Suprapubic skin (tissue), 4 donors: ENCODE data around the gene ENOX2. TPM values are rescaled to one million over a fixed set of nuclear protein-coding genes. Genes with fewer than 3 reads are reported as not detected.

ENCODE experiments used
- DNase-seq, 2 donors: peaks; one replicate each; pipeline ENCODE4 v3.0.0-alpha.2; 2019; ENCODE audit warnings: low spot score in 2 of 2
- H3K27ac ChIP-seq: fragments of 200-600 bp; sonication (generic); one replicate; pipeline ENCODE4 v1.5.1; 2019
- H3K27me3 ChIP-seq: fragments of 200-600 bp; sonication (generic); one replicate; pipeline ENCODE4 v1.5.1; 2019
- H3K36me3 ChIP-seq: fragments of 200-600 bp; sonication (generic); one replicate; pipeline ENCODE4 v1.5.1; 2019
- H3K4me1 ChIP-seq: fragments of 200-600 bp; sonication (generic); one replicate; pipeline ENCODE4 v1.5.1; 2019
- H3K4me3 ChIP-seq: fragments of 200-600 bp; sonication (generic); one replicate; pipeline ENCODE4 v1.5.1; 2019; ENCODE audit warnings: mild to moderate bottlenecking
- H3K9me3 ChIP-seq: fragments of 200-600 bp; sonication (generic); one replicate; pipeline ENCODE4 v1.5.1; 2019
- EP300 ChIP-seq: sonication (generic); formaldehyde crosslinking; IDR thresholded peaks from one replicate; pipeline ENCODE4 v1.6.1; 2017; ENCODE audit warnings: antibody characterized with exemption
- POLR2A ChIP-seq, 2 donors: fragments of 450-650 bp; IDR thresholded peaks; one replicate each; pipeline ENCODE4 v1.6.1; 2017; ENCODE audit warnings: antibody characterized with exemption in 2 of 2, mild to moderate bottlenecking in 2 of 2, moderate library complexity in 2 of 2
- POLR2AphosphoS5 ChIP-seq, 3 donors: sonication (generic); formaldehyde crosslinking; IDR thresholded peaks; one replicate each; pipeline ENCODE4 v1.6.1; 2017; ENCODE audit warnings: antibody characterized with exemption in 3 of 3
- WGBS: methylation state at CpG from one replicate; pipeline ENCODE4 v1.1.5; 2018; 5-methylcytosine and 5-hydroxymethylcytosine counted together
- total RNA-seq, 4 donors: library from RNA; depleted of rRNA; stranded (reverse); fragments of >200 nt; gene quantifications; one replicate each; pipeline ENCODE4 v1.1.0, GENCODE V29; 2016
- TF ChIP-seq, protein P1 (sequence below), 2 donors: fragments of 200-600 bp in 1 of 2; fragments of 450-650 bp in 1 of 2; sonication (generic) in 1 of 2; IDR thresholded peaks; one replicate each; pipeline ENCODE4 v1.5.1; 2016 to 2019; ENCODE audit warnings: antibody characterized with exemption in 2 of 2, mild to moderate bottlenecking in 1 of 2, moderate library complexity in 1 of 2

Gene ENOX2
- total RNA-seq, 4 donors from 2014 or later: 9.6 to 11.1 (median 10.7) TPM

GRCh38 chrX:130841776-130842175 is 61.2 kb downstream of the ENOX2 start:
- Histone ChIP-seq H3K27me3 (no peaks in the 10 kb centered on the region), H3K27ac (no peak overlapping the region), H3K4me3 (no peak overlapping the region), H3K36me3 (no peaks in the 10 kb centered on the region), H3K9me3 (no peaks in the 10 kb centered on the region), H3K4me1 (no peaks in the 10 kb centered on the region)
- DNase-seq: no peak
- WGBS: 89% methylated on average over 3 of the region's 3 CpGs
- TF ChIP-seq EP300 (no peak), POLR2A (IDR thresholded peaks at IDR 0.05) (no peak), POLR2AphosphoS5 (IDR thresholded peaks at IDR 0.05) (no peak)
- TF ChIP-seq, protein P1, sequence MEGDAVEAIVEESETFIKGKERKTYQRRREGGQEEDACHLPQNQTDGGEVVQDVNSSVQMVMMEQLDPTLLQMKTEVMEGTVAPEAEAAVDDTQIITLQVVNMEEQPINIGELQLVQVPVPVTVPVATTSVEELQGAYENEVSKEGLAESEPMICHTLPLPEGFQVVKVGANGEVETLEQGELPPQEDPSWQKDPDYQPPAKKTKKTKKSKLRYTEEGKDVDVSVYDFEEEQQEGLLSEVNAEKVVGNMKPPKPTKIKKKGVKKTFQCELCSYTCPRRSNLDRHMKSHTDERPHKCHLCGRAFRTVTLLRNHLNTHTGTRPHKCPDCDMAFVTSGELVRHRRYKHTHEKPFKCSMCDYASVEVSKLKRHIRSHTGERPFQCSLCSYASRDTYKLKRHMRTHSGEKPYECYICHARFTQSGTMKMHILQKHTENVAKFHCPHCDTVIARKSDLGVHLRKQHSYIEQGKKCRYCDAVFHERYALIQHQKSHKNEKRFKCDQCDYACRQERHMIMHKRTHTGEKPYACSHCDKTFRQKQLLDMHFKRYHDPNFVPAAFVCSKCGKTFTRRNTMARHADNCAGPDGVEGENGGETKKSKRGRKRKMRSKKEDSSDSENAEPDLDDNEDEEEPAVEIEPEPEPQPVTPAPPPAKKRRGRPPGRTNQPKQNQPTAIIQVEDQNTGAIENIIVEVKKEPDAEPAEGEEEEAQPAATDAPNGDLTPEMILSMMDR (IDR thresholded peaks at IDR 0.05): no peak

DNA sequence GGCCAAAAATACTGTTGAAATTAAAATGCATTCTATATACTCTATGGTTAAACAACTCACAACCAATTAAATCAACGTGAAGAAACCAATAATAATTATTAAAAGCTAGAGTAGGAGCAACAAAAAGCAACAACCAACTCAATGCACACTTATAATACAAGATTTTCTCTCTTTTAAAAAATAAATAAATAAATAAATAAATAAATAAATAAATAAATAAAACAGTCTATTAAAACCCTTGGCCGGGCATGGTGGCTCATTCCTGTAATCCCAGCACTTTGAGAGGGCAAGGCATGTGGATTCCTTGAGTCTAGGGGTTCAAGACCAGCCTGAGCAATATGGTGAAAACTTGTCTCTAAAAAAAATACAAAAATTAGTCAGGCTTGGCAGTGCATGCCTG is 62.7 kb downstream of the ENOX2 start:
- no peak for DNase-seq
- no peak overlapping the region for H3K4me3 ChIP-seq
- no peaks in the 10 kb centered on the region for H3K36me3 ChIP-seq
- TF ChIP-seq, protein P1 (IDR thresholded peaks at IDR 0.05): no peak
- TF ChIP-seq POLR2A (IDR thresholded peaks at IDR 0.05) (no peak), EP300 (no peak), POLR2AphosphoS5 (IDR thresholded peaks at IDR 0.05) (no peak)
- 54% methylated on average over 2 of the region's 2 CpGs for WGBS
- no peak overlapping the region for H3K27ac ChIP-seq
- H3K4me1 ChIP-seq: no peaks in the 10 kb centered on the region
- H3K27me3 ChIP-seq: no peaks in the 10 kb centered on the region
- H3K9me3 ChIP-seq: no peaks in the 10 kb centered on the region

- no peaks in the 10 kb centered on the region for H3K9me3 ChIP-seq
- no peaks in the 10 kb centered on the region for H3K36me3 ChIP-seq
- H3K27me3 ChIP-seq: no peaks in the 10 kb centered on the region
- DNase-seq: no peak
- TF ChIP-seq EP300 (no peak), POLR2A (IDR thresholded peaks at IDR 0.05) (no peak), POLR2AphosphoS5 (IDR thresholded peaks at IDR 0.05) (no peak)
- TF ChIP-seq, protein P1 (IDR thresholded peaks at IDR 0.05): no peak
- H3K27ac ChIP-seq: no peak overlapping the region
- WGBS: 51% methylated on average over 2 of the region's 2 CpGs
- no peak overlapping the region for H3K4me3 ChIP-seq
- H3K4me1 ChIP-seq: no peaks in the 10 kb centered on the region
Measured at GRCh38 chrX:130836447-130836846, 66.6 kb downstream of the ENOX2 start.

GRCh38 chrX:130834830-130835229 is 68.2 kb downstream of the ENOX2 start:
- no peak for DNase-seq
- H3K4me3 ChIP-seq: no peak overlapping the region
- H3K27ac ChIP-seq: no peak overlapping the region
- TF ChIP-seq POLR2AphosphoS5 (IDR thresholded peaks at IDR 0.05) (no peak), POLR2A (IDR thresholded peaks at IDR 0.05) (no peak), EP300 (no peak)
- TF ChIP-seq, protein P1 (IDR thresholded peaks at IDR 0.05): no peak
- no peaks in the 10 kb centered on the region for H3K9me3 ChIP-seq
- H3K36me3 ChIP-seq: no peaks in the 10 kb centered on the region
- H3K4me1 ChIP-seq: no peaks in the 10 kb centered on the region
- no peaks in the 10 kb centered on the region for H3K27me3 ChIP-seq
- WGBS: 69% methylated on average over 1 of the region's 1 CpG

DNA sequence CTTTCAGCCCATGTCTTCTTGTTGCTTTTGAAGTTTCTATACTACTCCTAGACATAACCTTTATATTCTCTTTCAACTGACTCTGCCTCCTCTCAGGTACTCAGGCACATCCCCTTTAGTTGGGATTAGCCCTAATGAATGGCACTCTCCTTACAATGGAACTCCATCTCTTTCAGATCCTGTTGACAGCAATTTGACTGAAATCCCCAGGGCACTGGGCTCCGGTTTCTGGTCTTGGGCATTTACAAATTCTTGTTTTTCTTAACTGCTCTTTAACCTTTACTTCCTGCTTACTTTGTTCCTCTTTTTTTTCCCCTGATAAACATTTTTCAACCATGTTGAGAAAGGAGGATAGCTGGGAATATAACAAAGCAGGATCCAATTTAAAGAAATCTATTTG is 68.9 kb downstream of the ENOX2 start:
- Histone ChIP-seq H3K27ac (no peak overlapping the region), H3K27me3 (no peaks in the 10 kb centered on the region), H3K36me3 (no peaks in the 10 kb centered on the region), H3K9me3 (no peaks in the 10 kb centered on the region), H3K4me3 (no peak overlapping the region), H3K4me1 (no peaks in the 10 kb centered on the region)
- 43% methylated on average over 1 of the region's 1 CpG for WGBS
- no peak for DNase-seq
- TF ChIP-seq POLR2A (IDR thresholded peaks at IDR 0.05) (no peak), EP300 (no peak), POLR2AphosphoS5 (IDR thresholded peaks at IDR 0.05) (no peak)
- TF ChIP-seq, protein P1 (IDR thresholded peaks at IDR 0.05): no peak
